Measurements from ENCODE around the gene NRG2.

The NRG2 gene

GRCh38 chr5:140040358-140040757, 2.7 kb downstream of the NRG2 start:
- DNase-seq, result no peak

- DNase-seq, result no peak
These were observed 3.5 kb downstream of the NRG2 start for GRCh38 chr5:140039561-140039960.

GRCh38 chr5:140038373-140038957, 4.6 kb downstream of the NRG2 start:
- DNase-seq, result no peak

- DNase-seq, result no peak
These were observed 6.1 kb downstream of the NRG2 start for GRCh38 chr5:140037012-140037411.

- no peak for DNase-seq
These were observed 7.2 kb downstream of the NRG2 start for GRCh38 chr5:140035881-140036280.

GRCh38 chr5:140033037-140033760, 9.9 kb downstream of the NRG2 start:
- DNase-seq, result no peak

- no peak for DNase-seq
These were observed 10.8 kb downstream of the NRG2 start for GRCh38 chr5:140032296-140032695.

- DNase-seq, result no peak
These were observed 15.3 kb downstream of the NRG2 start for GRCh38 chr5:140027807-140028206.

GRCh38 chr5:140025736-140026135, 17.4 kb downstream of the NRG2 start:
- DNase-seq, result no peak

GRCh38 chr5:140024928-140025327, 18.2 kb downstream of the NRG2 start:
- no peak for DNase-seq

- no peak for DNase-seq
These were observed 19.4 kb downstream of the NRG2 start for GRCh38 chr5:140023611-140024191.

GRCh38 chr5:140020601-140021177, 22.4 kb downstream of the NRG2 start:
- no peak for DNase-seq

GRCh38 chr5:140018920-140019644, 24.0 kb downstream of the NRG2 start:
- DNase-seq, result no peak

GRCh38 chr5:140018517-140018916, 24.6 kb downstream of the NRG2 start:
- DNase-seq, result no peak

- no peak for DNase-seq
These were observed 25.0 kb downstream of the NRG2 start for GRCh38 chr5:140018096-140018481.

- no peak for DNase-seq
These were observed 25.6 kb downstream of the NRG2 start for GRCh38 chr5:140017397-140018095.

GRCh38 chr5:140015706-140016105, 27.4 kb downstream of the NRG2 start:
- DNase-seq, result no peak

- no peak for DNase-seq
These were observed 28.3 kb downstream of the NRG2 start for GRCh38 chr5:140014751-140015150.

- DNase-seq, result no peak
These were observed 29.6 kb downstream of the NRG2 start for GRCh38 chr5:140013536-140013935.

- DNase-seq, result no peak
These were observed 30.7 kb downstream of the NRG2 start for GRCh38 chr5:140012443-140012842.

GRCh38 chr5:140011297-140011802, 31.7 kb downstream of the NRG2 start:
- no peak for DNase-seq

GRCh38 chr5:140010798-140011197, 32.3 kb downstream of the NRG2 start:
- no peak for DNase-seq

- no peak for DNase-seq
These were observed 35.8 kb downstream of the NRG2 start for GRCh38 chr5:140007311-140007710.
